HFF-Myc (cell line): ENCODE data around the gene IPO11.

Experiments
- DNase-seq: peaks from one replicate; pipeline ENCODE4 v3.0.0-alpha.2; 2011; ENCODE audit warnings: low read depth; ENCODE audit errors: extremely low read depth
- H3K4me3 ChIP-seq: replicated peaks from 2 replicates; pipeline ENCODE4 v1.5.1; 2011; ENCODE audit warnings: low read depth, mild to moderate bottlenecking, control low read depth, low read length
- TF ChIP-seq, protein P1 (sequence below): IDR thresholded peaks from 2 replicates; pipeline ENCODE4 v1.5.1; 2012; ENCODE audit warnings: mild to moderate bottlenecking, low read depth, low read length, control low read depth; ENCODE audit errors: missing control alignments

Gene IPO11

DNA sequence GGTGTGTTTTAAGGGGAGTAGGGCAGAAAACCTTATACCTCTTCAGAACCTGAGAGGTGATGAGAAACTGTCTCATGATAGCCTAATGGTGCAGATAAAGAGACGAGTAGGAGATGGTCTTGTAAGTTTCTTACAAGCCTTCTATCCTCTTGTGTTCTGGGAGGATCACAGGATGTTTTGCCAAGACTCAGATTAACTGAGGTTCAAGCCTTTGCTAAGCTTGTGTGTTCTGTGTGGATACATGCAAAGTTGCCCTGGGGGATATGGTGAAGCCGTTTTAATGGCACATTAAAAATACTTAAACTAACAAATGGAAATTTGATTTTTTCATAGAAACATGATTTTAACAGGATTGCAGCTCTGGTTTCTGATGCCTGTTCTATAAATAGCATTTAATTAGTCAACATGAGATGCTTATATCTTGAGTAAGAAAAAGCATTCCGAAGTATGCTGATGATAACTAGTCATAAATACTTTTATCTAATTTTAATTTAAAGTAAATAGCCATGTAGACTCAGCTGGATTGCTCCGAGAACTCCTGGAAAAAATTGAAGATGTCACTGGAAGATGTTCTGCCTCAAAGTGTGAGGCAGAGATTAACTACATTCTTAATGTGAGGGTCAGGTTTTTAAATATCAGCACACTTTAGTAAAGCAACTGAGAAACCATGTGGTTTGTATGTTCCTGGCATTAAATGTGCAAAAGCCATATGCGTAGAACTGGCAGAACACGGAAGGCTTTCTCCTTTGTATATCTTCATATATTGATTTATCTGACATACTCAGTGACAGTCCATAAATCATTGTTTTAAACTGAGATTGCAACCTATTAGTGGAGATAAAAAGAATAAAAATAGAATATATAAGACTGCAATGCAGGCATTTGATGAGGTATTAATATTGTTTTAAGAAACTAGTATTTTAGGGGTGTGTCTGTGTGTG is 53.7 kb downstream of the IPO11 start:
- no peak overlapping the region for H3K4me3 ChIP-seq
- DNase-seq = no peak
- TF ChIP-seq, protein P1, sequence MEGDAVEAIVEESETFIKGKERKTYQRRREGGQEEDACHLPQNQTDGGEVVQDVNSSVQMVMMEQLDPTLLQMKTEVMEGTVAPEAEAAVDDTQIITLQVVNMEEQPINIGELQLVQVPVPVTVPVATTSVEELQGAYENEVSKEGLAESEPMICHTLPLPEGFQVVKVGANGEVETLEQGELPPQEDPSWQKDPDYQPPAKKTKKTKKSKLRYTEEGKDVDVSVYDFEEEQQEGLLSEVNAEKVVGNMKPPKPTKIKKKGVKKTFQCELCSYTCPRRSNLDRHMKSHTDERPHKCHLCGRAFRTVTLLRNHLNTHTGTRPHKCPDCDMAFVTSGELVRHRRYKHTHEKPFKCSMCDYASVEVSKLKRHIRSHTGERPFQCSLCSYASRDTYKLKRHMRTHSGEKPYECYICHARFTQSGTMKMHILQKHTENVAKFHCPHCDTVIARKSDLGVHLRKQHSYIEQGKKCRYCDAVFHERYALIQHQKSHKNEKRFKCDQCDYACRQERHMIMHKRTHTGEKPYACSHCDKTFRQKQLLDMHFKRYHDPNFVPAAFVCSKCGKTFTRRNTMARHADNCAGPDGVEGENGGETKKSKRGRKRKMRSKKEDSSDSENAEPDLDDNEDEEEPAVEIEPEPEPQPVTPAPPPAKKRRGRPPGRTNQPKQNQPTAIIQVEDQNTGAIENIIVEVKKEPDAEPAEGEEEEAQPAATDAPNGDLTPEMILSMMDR = no peak

DNA sequence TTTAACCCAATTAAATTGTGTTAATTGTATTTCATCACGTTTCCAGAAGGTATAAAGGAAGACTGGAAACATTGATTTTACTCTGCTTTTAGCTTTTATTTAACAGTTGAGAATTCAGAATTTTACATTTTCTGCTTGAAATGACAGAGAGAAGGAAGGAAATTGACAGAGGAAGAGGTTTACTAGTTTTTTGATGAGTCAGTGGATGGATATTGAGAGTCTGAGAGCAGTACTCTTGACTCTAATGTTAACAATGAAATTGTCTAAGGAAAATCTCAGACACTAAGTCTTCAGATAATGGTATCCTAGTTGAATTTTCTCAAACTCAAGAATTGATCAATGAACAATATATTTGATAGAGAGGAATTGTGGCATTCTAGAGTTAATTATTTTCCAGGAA is 60.6 kb downstream of the IPO11 start:
- no peak for DNase-seq
- TF ChIP-seq, protein P1 = no peak

DNA sequence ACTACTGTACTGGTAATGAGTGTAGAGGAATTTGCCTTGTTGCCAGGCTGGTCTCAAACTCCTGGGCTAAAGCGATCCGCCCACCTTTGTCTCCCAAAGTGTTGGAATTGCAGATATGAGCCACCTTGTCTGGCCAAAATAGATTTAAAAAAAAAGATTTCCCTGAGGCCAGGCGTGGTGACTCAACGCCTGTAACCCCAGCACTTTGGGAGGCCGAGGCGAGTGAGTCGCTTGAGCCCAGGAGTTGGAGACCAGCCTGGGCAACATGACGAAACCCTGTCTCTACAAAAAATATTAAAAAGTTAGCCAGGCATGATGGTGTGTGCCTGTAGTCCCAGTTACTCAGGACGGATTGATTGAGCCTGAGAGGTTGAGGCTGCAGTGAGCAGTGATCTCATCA is 62.5 kb downstream of the IPO11 start:
- TF ChIP-seq, protein P1 = no peak
- H3K4me3 ChIP-seq = no peak overlapping the region
- no peak for DNase-seq

More for the DNA sequence above, 60.6 kb downstream of the IPO11 start:
- H3K4me3 ChIP-seq = no peak overlapping the region

DNA sequence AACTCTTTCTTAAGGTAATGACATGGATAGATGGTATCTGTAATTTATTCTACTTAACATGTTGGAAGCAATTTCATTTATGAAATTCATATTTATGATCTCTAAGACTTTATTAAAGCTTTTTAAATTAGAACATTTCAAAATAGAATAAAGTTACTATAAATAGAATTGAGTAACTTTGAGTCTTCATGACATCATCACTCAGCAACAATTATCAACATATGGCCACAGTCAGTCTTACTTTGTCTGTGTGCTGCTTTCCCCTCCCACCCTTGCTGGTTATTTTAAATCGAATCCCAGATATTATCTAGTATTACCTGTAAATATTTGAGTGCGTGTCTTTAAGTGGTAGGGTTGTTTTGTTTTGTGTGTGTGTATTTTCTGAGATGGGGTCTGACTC is 65.2 kb downstream of the IPO11 start:
- no peak overlapping the region for H3K4me3 ChIP-seq
- TF ChIP-seq, protein P1 = no peak
- no peak for DNase-seq

DNA sequence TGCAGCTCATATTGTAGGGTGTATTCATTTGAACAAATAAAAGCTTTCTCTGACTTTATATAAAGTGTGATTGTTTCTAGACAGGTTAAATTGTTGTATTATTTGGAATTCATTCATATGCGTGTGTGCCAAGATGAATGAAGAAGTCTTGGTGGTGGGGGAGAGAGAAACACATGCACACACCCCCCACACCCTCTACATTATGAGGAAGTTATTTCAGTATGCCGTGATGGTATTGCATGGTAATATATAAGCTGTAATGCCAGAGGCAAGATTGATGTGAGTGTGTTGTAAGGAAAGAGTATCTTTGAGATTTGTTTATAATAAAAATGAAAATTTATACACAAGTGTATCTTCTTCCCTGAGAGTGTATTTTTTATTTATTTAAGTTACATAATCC is 71.0 kb downstream of the IPO11 start:
- DNase-seq = no peak
- H3K4me3 ChIP-seq = no peak overlapping the region
- TF ChIP-seq, protein P1 = no peak

DNA sequence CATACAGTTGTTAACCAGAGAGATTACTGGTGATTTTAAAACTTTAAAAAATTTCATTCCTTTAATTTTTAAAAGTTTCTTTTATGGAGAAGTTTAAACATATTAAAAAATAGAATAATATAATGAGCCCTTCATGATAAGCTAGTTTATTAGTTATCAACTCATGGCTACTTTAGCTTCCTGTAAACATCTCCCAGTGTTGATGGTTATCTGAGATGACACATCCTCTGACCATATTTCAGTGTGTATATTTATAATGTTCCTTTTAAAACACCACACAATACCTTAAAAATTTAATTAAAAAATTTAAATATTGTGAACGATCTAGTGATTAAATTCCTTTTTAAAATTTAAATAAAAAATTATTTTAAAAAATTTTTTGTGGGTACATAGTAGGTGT is 74.1 kb downstream of the IPO11 start:
- TF ChIP-seq, protein P1 = no peak

More for the DNA sequence above, 74.1 kb downstream of the IPO11 start:
- H3K4me3 ChIP-seq = no peak overlapping the region
- no peak for DNase-seq
